Stimulated activated CD4-positive, alpha-beta T cell treated with anti-CD3 and anti-CD28 coated beads, Interleukin-1b, Interleukin-23, amount 100 ng/mL, for 24 hours (primary cell): ENCODE data around the gene STYXL1.

ENCODE experiments used
- DNase-seq, 4 experiments: peaks; one replicate each; pipeline ENCODE4 v3.0.0-alpha.2; 2020; ENCODE audit warnings: low read depth in 4 of 4, low spot score in 1 of 4

The STYXL1 gene

DNA sequence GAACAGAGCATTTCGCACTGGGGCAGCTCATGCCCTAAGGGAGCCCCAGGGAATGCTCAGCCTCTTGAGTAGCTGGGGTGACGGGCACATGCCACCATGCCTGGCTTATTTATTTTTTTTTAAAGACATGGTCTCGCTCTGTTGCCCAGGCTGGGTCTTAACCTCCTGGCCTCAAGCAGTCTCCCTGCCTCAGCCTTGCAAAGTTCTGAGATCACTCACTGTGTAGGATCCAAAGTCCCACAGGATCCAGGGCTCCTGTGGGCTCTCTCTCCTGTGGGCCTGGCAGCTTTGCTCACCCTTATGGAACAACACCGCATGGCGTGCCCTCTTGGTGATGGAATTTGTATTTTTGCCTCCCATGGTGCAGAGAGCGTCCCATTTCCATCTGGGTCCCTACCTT is 87.4 kb downstream of the STYXL1 start:
- DNase-seq, result no peak

DNA sequence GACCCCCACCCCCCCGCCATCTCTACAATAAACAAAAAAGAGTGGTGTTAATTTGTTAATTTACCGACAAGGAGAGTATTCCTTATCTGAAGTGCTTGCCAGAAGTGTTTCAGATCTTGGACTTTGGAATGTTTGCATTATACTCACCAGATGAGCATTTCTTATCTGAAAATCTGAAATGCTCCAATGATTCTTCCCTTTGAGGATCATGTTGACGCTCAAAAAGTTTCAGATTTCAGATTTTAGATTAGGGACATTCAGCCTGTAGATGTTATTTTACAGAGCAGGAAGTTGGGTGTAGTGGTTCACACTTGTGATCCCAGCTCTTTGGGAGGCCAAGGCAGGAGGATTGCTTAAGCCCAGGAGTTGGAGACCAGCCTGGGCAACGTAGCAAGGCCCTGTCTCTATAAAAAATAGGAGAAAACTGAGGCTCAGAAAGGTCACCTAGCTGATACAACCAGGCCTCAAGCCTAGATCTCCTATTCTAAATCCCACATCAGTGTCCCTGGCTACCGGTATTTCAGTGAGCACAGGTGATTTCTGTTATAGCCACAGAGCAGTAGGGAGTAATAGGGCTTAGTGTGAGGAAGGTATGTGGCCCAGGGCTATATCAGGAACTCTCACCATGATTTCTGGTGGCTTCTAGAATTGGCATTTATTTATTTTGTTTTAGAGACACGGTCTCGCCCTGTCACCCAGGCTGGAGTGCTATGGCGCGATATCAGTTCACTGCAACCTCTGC is 88.8 kb downstream of the STYXL1 start:
- no peak for DNase-seq

- no peak for DNase-seq
Observed at GRCh38 chr7:75957021-75957736, 90.6 kb downstream of the STYXL1 start.

DNA sequence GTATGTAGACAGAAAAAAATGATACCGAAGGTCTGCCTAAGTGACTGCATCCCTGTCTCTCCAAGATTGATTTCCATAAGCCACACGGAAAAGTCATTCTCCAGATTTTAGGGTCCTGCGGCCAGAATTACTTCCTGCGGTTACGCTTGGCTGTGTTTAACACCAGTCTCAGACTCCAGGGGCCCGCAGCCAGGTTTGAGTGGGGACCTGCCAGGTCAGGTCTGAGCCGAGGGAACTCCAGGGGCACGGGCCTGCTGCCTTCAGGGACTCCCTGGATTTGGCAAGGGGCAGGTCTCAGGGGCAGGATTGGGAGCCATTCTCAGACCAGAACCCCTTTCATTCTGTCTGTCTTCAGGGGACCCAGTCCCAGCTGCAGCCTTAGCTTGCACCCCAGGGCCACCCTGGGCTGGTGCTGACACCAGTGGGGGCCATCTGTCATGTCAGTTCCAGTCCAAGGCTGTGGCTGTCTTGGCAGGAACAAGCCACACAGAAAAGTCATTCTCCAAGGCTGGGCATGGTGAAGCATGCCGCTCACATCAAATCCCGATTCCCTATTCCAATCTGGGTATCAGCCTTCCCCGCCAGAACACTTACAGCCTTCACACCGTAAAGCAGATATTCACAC is 92.4 kb downstream of the STYXL1 start:
- DNase-seq, result no peak

DNA sequence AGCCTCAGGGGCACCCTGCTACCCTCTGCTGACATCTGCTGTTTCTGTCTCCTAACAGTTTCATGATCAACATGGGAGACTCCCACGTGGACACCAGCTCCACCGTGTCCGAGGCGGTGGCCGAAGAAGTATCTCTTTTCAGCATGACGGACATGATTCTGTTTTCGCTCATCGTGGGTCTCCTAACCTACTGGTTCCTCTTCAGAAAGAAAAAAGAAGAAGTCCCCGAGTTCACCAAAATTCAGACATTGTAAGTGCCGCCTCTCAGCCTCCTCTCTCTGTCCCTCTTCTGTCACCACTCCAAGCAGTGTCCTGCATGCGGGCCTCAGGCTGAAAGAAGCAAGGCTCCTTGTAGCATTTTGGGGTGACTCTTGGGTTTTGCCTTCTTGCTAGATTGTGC is 93.9 kb downstream of the STYXL1 start:
- no peak for DNase-seq

GRCh38 chr7:75953431-75953830 is 94.4 kb downstream of the STYXL1 start:
- DNase-seq, result no peak

DNA sequence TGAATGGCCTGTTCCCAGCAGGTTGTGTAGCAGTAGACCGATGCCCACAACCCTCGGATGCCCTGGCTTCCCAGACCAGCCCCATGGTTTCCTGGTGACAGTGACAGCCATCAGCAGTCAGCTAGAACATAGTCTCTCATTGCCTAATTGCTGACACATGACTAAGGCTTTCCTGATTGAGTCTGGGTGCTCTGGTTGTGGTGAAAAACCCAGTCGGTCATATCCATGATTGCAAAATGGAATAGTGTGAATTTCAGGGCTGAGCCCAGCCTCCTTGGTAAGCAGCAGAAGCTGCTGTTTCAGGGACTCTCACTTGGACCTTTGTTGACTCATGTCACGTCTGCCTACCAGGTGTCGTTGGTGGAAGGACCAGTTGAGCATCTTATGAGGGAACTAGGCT is 96.3 kb downstream of the STYXL1 start:
- DNase-seq, result no peak

GRCh38 chr7:75950111-75950681 is 97.6 kb downstream of the STYXL1 start:
- DNase-seq, result no peak

DNA sequence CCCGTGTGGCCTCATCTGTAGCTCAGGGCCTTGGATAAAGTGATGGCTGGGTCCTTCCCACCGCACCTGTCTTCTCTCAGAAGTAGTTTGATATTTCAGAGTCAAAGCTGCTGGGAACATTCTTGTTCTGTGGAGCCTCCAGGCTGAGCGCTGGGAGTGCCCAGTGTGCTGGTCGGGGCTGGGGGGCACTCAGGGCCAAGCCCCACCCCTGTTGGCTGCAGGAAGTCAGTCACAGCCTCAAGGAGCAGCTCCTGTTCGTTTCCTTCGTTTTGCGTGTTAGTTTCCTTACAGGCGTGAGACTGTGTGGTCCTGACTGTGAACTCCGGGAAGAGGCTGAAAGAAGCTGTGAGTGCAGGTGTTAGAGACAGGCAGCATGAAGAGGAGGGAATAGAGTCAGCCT is 99.6 kb downstream of the STYXL1 start:
- no peak for DNase-seq
